KOPT-K1 (cell line): ENCODE data around the gene BCAS3.

ENCODE experiments used
- H3K27ac ChIP-seq: fragments of 200-600 bp; sonication (generic); 2 replicates; pipeline ENCODE4 v1.5.1; 2016; ENCODE audit warnings: antibody characterized with exemption, mild to moderate bottlenecking, low read depth, low read length; ENCODE audit not compliant: poor library complexity, severe bottlenecking
- H3K36me3 ChIP-seq: fragments of 200-600 bp; sonication (generic); 2 replicates; pipeline ENCODE4 v1.5.1; 2017; ENCODE audit warnings: antibody characterized with exemption, mild to moderate bottlenecking, low read length, moderate library complexity; ENCODE audit not compliant: insufficient read depth
- H3K9me3 ChIP-seq: fragments of 200-600 bp; sonication (generic); 2 replicates; pipeline ENCODE4 v1.5.1; 2017; ENCODE audit warnings: antibody characterized with exemption, low read length, mild to moderate bottlenecking; ENCODE audit not compliant: insufficient read depth, poor library complexity, severe bottlenecking

The BCAS3 gene

GRCh38 chr17:61393550-61393903 lies 715.9 kb downstream of the BCAS3 start:
- no peak overlapping the region for H3K27ac ChIP-seq

GRCh38 chr17:61393904-61394629 lies 716.4 kb downstream of the BCAS3 start:
- H3K27ac ChIP-seq = no peak overlapping the region
- H3K9me3 ChIP-seq = peaks cover 14% of the 10 kb centered on the region
- no peaks in the 10 kb centered on the region for H3K36me3 ChIP-seq

More at GRCh38 chr17:61393550-61393903, 715.9 kb downstream of the BCAS3 start:
- no peaks in the 10 kb centered on the region for H3K36me3 ChIP-seq
- H3K9me3 ChIP-seq = peaks cover 8% of the 10 kb centered on the region

- Histone ChIP-seq H3K36me3 (no peaks in the 10 kb centered on the region), H3K27ac (no peak overlapping the region), H3K9me3 (peaks cover 15% of the 10 kb centered on the region)
Observed at GRCh38 chr17:61394630-61395408, 717.2 kb downstream of the BCAS3 start.

GRCh38 chr17:61395409-61395982 lies 717.8 kb downstream of the BCAS3 start:
- peaks cover 15% of the 10 kb centered on the region for H3K9me3 ChIP-seq
- no peaks in the 10 kb centered on the region for H3K36me3 ChIP-seq
- H3K27ac ChIP-seq = no peak overlapping the region

- Histone ChIP-seq H3K27ac (no peak overlapping the region), H3K9me3 (peaks cover 15% of the 10 kb centered on the region), H3K36me3 (no peaks in the 10 kb centered on the region)
Observed at GRCh38 chr17:61395983-61396585, 718.4 kb downstream of the BCAS3 start.

GRCh38 chr17:61396586-61397085 lies 719.0 kb downstream of the BCAS3 start:
- no peaks in the 10 kb centered on the region for H3K36me3 ChIP-seq
- H3K27ac ChIP-seq = no peak overlapping the region
- H3K9me3 ChIP-seq = peaks cover 15% of the 10 kb centered on the region

- H3K36me3 ChIP-seq = no peaks in the 10 kb centered on the region
- H3K27ac ChIP-seq = no peak overlapping the region
- H3K9me3 ChIP-seq = peaks cover 15% of the 10 kb centered on the region
Observed at GRCh38 chr17:61397086-61397842, 719.6 kb downstream of the BCAS3 start.

- Histone ChIP-seq H3K9me3 (peaks cover 15% of the 10 kb centered on the region), H3K27ac (no peak overlapping the region), H3K36me3 (no peaks in the 10 kb centered on the region)
Observed at GRCh38 chr17:61398721-61399130, 721.1 kb downstream of the BCAS3 start.

- Histone ChIP-seq H3K9me3 (peaks cover 15% of the 10 kb centered on the region), H3K36me3 (no peaks in the 10 kb centered on the region), H3K27ac (no peak within 1 kb of the TSS)
Observed at GRCh38 chr17:61399131-61400065, 721.7 kb downstream of the BCAS3 start, which contains the start of gene TBX2. TSS of gene TBX2 (plus strand) at chr17:61399843. CDS start at chr17:61400177, 334 bp downstream.

GRCh38 chr17:61400066-61400716 lies 722.5 kb downstream of the BCAS3 start:
- Histone ChIP-seq H3K27ac (no peak overlapping the region), H3K36me3 (no peaks in the 10 kb centered on the region), H3K9me3 (peaks cover 15% of the 10 kb centered on the region)

- Histone ChIP-seq H3K27ac (no peak overlapping the region), H3K36me3 (no peaks in the 10 kb centered on the region), H3K9me3 (peaks cover 15% of the 10 kb centered on the region)
Observed at GRCh38 chr17:61400717-61401388, 723.2 kb downstream of the BCAS3 start.

GRCh38 chr17:61401389-61402072 lies 723.9 kb downstream of the BCAS3 start:
- Histone ChIP-seq H3K36me3 (no peaks in the 10 kb centered on the region), H3K27ac (no peak overlapping the region), H3K9me3 (peaks cover 15% of the 10 kb centered on the region)
